ENCODE data around the gene CTNNA2.

CTNNA2 gene

GRCh38 chr2:80303006-80303908, 790.4 kb downstream of the CTNNA2 start:
- DNase-seq = no peak

DNA sequence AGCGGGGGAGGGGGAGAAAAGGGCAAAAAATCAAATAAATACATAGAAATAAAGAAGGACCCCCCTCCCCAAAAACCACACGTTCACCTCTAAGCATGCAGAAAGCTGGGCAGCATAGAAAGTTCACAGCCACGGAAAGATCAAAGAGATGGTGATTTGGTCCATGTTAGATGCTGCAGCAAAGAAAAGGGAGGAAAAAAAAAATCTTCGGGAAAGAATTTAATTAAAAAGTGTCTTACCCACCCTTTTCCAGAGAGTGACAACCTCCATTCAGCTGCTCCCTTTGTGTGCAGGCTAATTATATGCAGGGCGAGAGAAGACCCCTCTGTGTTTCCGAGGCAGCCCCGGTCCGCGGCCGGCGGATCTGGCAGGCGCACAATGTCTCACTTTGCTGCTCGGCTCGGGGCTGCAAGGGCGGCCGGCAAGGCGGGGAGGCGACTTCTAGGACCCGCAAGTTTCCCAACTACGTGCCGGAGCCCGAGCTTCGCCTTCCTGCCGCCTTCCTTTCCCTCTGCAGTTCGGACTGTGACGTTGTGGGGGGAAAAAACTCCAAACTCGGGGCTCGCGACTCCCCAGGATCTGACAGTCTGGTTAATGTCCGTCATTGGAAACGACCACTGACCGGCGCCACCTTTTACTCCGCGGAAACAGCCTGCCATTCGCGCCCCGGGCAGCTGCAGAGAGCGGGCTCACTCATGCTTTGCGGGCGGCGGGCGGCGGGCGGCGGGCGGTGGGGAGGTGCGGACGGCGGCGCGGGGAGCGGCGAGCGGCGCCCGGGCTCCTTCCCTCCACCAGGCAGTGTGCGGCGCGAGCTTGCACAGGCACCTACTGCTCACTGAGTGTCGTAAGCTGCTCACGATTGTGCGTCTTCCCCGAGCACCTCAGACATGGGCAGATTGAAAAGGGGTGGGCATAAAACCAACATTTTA, 791.3 kb downstream of the CTNNA2 start, which contains the start of gene LRRTM1:
TSS of gene LRRTM1 (minus strand) at position 844 of the 929 bp plus-strand sequence. CDS start 933 bp downstream, outside the sequence.
- DNase-seq = peak; percentile 29

DNA sequence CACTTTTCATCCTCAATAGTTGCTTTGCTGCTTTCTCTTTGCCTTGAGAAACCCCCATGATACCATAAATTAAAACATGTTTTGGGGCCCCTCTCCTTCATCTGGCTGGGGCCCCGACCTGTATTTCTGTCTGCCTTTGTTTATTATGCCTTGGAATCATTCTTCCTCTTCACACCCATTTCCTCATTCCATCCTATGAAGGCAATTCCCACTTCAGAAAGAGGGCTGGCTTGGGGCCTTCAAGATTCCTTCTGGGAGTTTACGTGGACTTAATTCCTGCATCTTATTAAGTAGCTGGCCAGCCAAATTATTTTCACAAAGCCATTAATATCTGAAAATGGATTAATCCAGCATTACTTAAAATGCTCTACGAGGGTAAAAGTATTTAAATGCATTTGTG, 798.5 kb downstream of the CTNNA2 start:
- DNase-seq = no peak

GRCh38 chr2:80312282-80312839, 799.5 kb downstream of the CTNNA2 start:
- no peak for DNase-seq

- DNase-seq = no peak
Observed at GRCh38 chr2:80322311-80322920, 809.6 kb downstream of the CTNNA2 start.

- no peak for DNase-seq
Observed at GRCh38 chr2:80322958-80323357, 810.1 kb downstream of the CTNNA2 start.

- peak; percentile 31 for DNase-seq
Observed at GRCh38 chr2:80323610-80324009, 810.8 kb downstream of the CTNNA2 start.

- DNase-seq = no peak
Observed at GRCh38 chr2:80324525-80324924, 811.7 kb downstream of the CTNNA2 start.

- DNase-seq = peak; percentile 64
Observed at GRCh38 chr2:80326214-80326613, 813.4 kb downstream of the CTNNA2 start.

GRCh38 chr2:80326861-80327260, 814.0 kb downstream of the CTNNA2 start:
- DNase-seq = no peak

- no peak for DNase-seq
Observed at GRCh38 chr2:80328159-80328571, 815.3 kb downstream of the CTNNA2 start.

DNA sequence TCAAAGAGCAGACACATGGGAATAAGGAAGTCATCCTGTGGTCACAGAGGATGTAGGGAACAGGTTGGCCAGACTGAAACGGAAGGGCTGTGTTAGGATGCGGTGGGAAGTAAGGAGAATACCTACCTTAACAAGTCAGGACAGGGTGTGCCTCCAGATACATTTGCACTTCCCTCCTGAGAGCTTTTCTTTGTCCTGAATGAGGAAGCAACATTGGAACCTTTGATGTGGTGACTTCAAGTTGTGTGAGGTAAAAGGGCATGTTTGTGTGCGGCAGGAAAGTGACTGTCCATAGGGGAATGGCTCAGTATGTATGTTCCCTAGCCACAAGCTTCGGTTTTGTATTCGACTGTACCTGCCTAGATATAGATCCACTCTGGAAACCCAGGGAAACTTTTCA, 816.6 kb downstream of the CTNNA2 start:
- no peak for DNase-seq

DNA sequence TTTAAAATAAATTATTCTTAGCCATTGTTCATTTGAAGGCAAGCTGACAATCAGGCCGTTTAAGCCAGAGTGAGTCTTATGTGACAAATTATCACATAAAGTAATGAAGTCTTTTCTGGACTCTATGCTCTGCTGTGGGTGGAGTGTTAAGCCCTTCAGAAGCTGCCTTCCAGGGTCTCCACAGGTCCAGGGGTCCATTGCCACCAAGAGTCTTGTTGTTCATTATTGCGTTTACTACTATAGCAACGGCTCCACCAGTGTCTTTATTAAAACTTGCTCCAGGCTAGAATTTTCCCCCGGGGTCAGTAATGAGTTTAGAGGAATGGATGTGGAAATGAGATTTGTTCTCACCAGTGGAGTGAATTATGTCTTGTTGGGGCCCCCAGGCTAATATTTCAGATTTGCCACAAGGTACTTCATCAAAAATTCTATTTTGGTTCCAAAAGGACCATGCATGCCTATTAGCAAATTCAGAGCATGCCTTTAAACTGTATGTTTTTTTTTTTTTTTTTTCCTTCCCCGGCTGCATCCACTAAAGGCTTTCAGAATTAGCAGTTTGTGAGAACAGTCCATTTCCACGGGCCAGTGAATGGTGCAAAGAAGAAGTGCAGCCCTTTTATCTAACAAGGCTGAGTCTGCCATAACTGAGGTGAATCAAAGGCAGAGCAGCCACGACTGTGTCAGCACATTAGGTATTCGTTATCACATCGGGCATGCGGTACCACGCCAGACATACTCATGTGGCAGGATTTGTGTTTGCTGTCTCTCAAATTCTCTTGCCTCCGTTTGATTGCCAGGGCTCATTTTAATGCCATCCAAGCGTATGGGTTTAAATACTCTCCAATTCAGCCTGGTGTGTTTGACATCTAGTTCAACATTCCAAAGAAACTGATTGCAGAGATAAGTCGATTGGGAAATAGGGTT, 817.9 kb downstream of the CTNNA2 start:
- DNase-seq = no peak

DNA sequence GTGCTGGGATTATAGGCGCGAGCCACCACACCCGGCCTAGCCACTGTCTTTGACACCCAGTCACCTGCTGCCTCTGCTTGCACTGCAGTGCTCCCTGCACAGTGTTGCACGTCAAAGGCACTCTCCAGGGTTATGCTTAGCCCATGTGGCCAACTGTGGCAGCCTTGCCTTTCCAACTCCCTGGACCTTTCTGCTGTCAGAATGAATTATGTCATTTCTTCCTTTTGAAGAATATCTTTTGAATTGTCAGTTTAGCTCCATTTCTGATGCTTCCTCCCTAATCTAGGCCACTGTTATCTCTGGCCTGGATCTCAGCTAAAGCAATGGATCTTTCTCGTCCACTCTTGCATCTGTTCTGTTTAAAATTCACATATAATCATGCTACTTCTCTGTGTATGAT, 821.0 kb downstream of the CTNNA2 start:
- no peak for DNase-seq

GRCh38 chr2:80335411-80335810, 822.6 kb downstream of the CTNNA2 start:
- DNase-seq = no peak

- DNase-seq = no peak
Observed at GRCh38 chr2:80338794-80339193, 825.9 kb downstream of the CTNNA2 start.

- DNase-seq = no peak
Observed at GRCh38 chr2:80340022-80340421, 827.2 kb downstream of the CTNNA2 start.

DNA sequence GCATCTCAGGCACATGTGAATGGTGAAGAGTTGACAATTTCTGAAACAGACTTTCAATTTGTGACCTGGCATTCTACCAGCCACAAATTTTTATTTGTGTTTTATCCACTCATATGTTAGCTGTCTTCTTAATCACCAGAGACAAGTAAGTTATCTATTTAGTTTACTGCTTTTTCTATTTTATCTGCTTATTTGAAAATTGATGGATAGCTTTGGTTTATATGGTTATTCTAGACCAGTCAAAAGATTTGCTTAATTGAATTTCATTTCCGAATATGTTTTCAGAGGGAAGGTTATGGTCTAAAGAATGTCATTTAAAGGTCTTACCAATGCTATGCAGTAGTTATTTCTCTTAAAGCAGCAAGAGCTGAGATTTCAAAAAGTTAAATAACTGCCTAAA, 835.2 kb downstream of the CTNNA2 start:
- DNase-seq = no peak

GRCh38 chr2:80348953-80349352, 836.1 kb downstream of the CTNNA2 start:
- DNase-seq = no peak

DNA sequence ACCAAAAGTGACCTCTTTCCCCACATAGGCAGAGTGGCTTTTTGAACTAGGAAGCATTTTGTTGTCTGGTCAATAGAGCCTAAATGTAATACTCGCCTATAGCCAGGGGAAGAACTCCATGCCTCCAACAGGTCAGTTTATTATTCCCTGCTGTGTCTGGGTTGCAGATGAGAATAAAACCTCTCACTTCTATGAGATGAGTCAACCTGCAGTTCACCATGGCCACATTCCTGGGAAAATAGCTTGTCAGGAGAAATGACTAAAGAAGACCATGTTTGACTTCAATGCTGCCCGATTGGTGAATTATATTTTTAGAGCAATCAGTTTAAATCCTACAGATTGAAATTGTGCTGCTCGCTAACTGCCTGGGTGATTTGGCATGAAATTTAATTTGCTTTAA, 838.4 kb downstream of the CTNNA2 start:
- peak; percentile 69 for DNase-seq

GRCh38 chr2:80354858-80355257, 842.0 kb downstream of the CTNNA2 start:
- no peak for DNase-seq

GRCh38 chr2:80361904-80362303, 849.1 kb downstream of the CTNNA2 start:
- DNase-seq = no peak

All from fibroblast of skin of right biceps (primary cell).